Measurements from ENCODE around the gene CCDC190. TPM values are rescaled to one million over a fixed set of nuclear protein-coding genes. Genes with fewer than 3 reads are reported as not detected.

The CCDC190 gene
- total and polyA plus RNA-seq, 9 of the 15 experiments (the other 6 are each of a cell fraction or from before 2014, with no cell fraction given), result not detected

DNA sequence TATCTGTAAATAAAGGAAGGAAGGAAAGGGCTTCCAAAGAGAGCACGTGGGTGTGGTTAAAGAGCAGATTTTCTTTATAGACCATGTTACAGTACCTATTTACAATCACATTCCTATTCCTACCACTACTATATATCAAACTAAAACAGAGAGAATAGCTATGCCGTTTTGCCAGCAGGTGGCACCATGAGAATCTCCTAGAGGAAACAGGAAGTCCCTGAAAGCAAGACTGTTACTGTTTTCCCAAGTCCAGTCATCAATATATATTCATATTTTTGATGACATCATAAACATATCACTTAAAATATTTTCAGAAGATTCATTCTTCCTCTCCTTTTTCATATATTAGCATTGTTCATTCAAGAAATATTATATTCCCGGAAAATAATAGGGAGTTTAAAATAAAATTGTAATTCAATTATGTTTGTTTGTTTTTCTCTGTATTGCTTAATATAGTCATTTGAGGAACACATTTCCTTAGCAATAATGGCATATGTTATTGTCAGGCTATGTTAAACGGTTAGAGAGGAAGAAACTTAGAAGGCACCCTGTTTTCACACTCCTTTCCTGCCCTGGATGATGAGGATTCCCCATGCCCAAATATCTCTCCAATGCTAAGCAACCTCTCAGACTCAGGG is 6.6 kb downstream of the CCDC190 start:
- in situ Hi-C loops (cut with MboI), result loop anchor here (10.0 kb wide), 1 partner anchor 330 kb away; no protein-coding TSS in a partner anchor
- DNase-seq (ENCODE audit: extremely low read depth in 1 of 4, low spot score in 3 of 4) (peak; percentile 62 to 75 (median 67)), FAIRE-seq (peak; percentile 51), ATAC-seq (peak; percentile 93)
- 2% methylated on average over 4 of the region's 4 CpGs for WGBS (ENCODE audit: insufficient coverage, low coverage, missing lambda C conversion rate)
- no peaks in the 10 kb centered on the region for H3K9me3 ChIP-seq (replicated peaks; ENCODE audit: control insufficient read depth, insufficient read depth, low read depth, low read length)
- H3K36me3 ChIP-seq (ENCODE audit: control insufficient read depth, insufficient read depth, low read length), result no peaks in the 10 kb centered on the region
- no peak overlapping the region for H3K4me2 ChIP-seq (ENCODE audit: insufficient read depth, low read length)
- H3K9ac ChIP-seq (ENCODE audit: insufficient read depth in 1 of 2, low read depth in 2 of 2, low read length in 2 of 2), result no peak overlapping the region
- H3K27ac ChIP-seq (ENCODE audit: extremely low read depth, low read depth, low read length), result no peak overlapping the region
- no peaks in the 10 kb centered on the region for H3K4me1 ChIP-seq (replicated peaks in 1 of 2; ENCODE audit: control insufficient read depth in 2 of 2, insufficient read depth in 2 of 2, low read length in 2 of 2)
- intact Hi-C loops (cut with micrococcal nuclease), result loop anchor here (1.0 to 2.0 kb wide), 2 partner anchors 320 to 463 kb away; no protein-coding TSS in a partner anchor
- H3K9me1 ChIP-seq (ENCODE audit: control insufficient read depth, insufficient read depth, low read length), result no peaks in the 10 kb centered on the region
- no peaks in the 10 kb centered on the region for H3K79me2 ChIP-seq (ENCODE audit: control insufficient read depth, insufficient read depth, low read length)
- 0 out of 5 replicates have a peak, but pooled peaks cover 3 to 4% of the 10 kb centered on the region in 2 experiments for H3K27me3 ChIP-seq (ENCODE audit: control insufficient read depth in 2 of 2, insufficient read depth in 2 of 2, low read length in 2 of 2)
- H3K4me3 ChIP-seq, result no peak overlapping the region
- no TSS peak for BruUV-seq (replicated peaks)
- H4K20me1 ChIP-seq (replicated peaks; ENCODE audit: control insufficient read depth, insufficient read depth, low read length), result no peaks in the 10 kb centered on the region
- CTCF ChIA-PET (ENCODE audit: low intra/inter-chr PET ratio), result interaction anchor here (1.2 to 1.6 kb wide), 2 partner anchors 321 to 461 kb away, joined by 7 to 19 read pairs; no protein-coding TSS in a partner anchor
- H2AFZ ChIP-seq (ENCODE audit: low read depth, low read length), result peak overlapping the region; percentile 72
- POLR2A ChIA-PET, result interaction anchor here (0.5 kb wide), 1 partner anchor 221 kb away, joined by 4 read pairs; no protein-coding TSS in a partner anchor
- TF ChIP-seq, protein P1, sequence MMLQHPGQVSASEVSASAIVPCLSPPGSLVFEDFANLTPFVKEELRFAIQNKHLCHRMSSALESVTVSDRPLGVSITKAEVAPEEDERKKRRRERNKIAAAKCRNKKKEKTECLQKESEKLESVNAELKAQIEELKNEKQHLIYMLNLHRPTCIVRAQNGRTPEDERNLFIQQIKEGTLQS (IDR thresholded peaks at IDR 0.05), result peak; percentile 91
- TF ChIP-seq, protein P1 (CRISPR knock-in tag; conservative IDR thresholded peaks at IDR 0.05), result no peak
- TF ChIP-seq ATF1 (CRISPR knock-in tag; IDR thresholded peaks at IDR 0.05) (no peak), ATF1 (tag; IDR thresholded peaks at IDR 0.05) (peak; percentile 71), SPI1 (IDR thresholded peaks at IDR 0.05; ENCODE audit: borderline replicate concordance, low read depth, low read length) (peak; percentile 96), JUND (IDR thresholded peaks at IDR 0.05; ENCODE audit: borderline replicate concordance, low read depth, low read length) (peak; percentile 40; the same call in 1 of the 2 replicates), JUND (tag; IDR thresholded peaks at IDR 0.05; ENCODE audit: borderline replicate concordance, low read depth, low read length) (peak; percentile 50; the same call in 1 of the 3 replicates), PML (IDR thresholded peaks at IDR 0.05; ENCODE audit: low read length) (no peak), ZNF143 (CRISPR knock-in tag; IDR thresholded peaks at IDR 0.05) (no peak), ETV1 (tag; conservative IDR thresholded peaks at IDR 0.05; ENCODE audit: low read depth) (peak; percentile 59), LEF1 (IDR thresholded peaks at IDR 0.05) (no peak), ZNF354B (CRISPR knock-in tag; IDR thresholded peaks at IDR 0.05) (no peak), ZNF24 (IDR thresholded peaks at IDR 0.05) (0 out of 2 replicates have a peak, but pooled peaks have one; percentile 11), SMARCC2 (IDR thresholded peaks at IDR 0.05; ENCODE audit: low read depth) (no peak)
- TF ChIP-seq, protein P2, sequence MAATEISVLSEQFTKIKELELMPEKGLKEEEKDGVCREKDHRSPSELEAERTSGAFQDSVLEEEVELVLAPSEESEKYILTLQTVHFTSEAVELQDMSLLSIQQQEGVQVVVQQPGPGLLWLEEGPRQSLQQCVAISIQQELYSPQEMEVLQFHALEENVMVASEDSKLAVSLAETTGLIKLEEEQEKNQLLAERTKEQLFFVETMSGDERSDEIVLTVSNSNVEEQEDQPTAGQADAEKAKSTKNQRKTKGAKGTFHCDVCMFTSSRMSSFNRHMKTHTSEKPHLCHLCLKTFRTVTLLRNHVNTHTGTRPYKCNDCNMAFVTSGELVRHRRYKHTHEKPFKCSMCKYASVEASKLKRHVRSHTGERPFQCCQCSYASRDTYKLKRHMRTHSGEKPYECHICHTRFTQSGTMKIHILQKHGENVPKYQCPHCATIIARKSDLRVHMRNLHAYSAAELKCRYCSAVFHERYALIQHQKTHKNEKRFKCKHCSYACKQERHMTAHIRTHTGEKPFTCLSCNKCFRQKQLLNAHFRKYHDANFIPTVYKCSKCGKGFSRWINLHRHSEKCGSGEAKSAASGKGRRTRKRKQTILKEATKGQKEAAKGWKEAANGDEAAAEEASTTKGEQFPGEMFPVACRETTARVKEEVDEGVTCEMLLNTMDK (IDR thresholded peaks at IDR 0.05; ENCODE audit: borderline replicate concordance, insufficient read depth, low read depth, low read length, poor library complexity, severe bottlenecking), result peak; percentile 66

Data from K562 (cell line).